ENCODE data around the gene KHDC3L. TPM values are rescaled to one million over a fixed set of nuclear protein-coding genes. Genes with fewer than 3 reads are reported as not detected.

KHDC3L gene
- total RNA-seq, 2 experiments from 2014 or later, result not detected

DNA sequence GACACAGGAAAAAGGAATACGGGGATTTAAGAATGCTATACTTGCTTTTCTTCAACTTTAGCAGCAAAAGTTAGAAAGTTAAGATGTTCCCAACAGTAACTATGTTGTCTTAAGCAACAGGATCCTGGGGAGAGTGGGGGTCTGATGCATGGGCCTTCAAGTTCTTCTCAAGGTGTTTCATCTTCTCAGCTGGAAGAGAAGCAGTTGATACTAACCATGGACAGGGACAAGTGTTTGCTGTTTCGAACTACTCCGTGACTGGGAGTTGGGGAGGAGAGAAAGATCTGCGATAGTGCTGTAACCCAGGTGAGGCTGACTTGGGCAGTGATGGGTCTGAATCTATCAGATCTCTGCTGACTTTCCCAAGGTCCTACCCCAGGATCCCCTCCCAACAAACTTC lies 6.2 kb downstream of the KHDC3L start:
- ChIA-PET CTCF (ENCODE audit: unreplicated experiment) (no interaction called here), POLR2A (no interaction called here)
- intact Hi-C loops (cut with micrococcal nuclease; ENCODE audit: unreplicated experiment), result no loop called here
- H3K27ac ChIP-seq (ENCODE audit: low read depth, low read length, poor library complexity, severe bottlenecking), result no peak overlapping the region
- no peak overlapping the region for H3K4me3 ChIP-seq (ENCODE audit: low read depth, low read length, poor library complexity, severe bottlenecking)
- no peak overlapping the region for H2AFZ ChIP-seq (ENCODE audit: low read length)
- no peaks in the 10 kb centered on the region for H3K4me1 ChIP-seq (ENCODE audit: insufficient read depth, low read length, poor library complexity, severe bottlenecking)
- BruUV-seq (replicated peaks), result no TSS peak
- H3K36me3 ChIP-seq (ENCODE audit: insufficient read depth, low read length), result no peaks in the 10 kb centered on the region
- H4K20me1 ChIP-seq (ENCODE audit: insufficient read depth, low read length), result no peaks in the 10 kb centered on the region
- H3K79me2 ChIP-seq (ENCODE audit: insufficient read depth, low read depth, low read length), result no peaks in the 10 kb centered on the region
- H3K9me2 ChIP-seq (ENCODE audit: insufficient read depth, low read length), result no peaks in the 10 kb centered on the region
- DNase-seq (ENCODE audit: low spot score), result no peak
- no peak overlapping the region for H3K4me2 ChIP-seq (ENCODE audit: low read length)
- H3K9me3 ChIP-seq (ENCODE audit: low read length), result no peaks in the 10 kb centered on the region
- TF ChIP-seq EZH2phosphoT487 (IDR thresholded peaks at IDR 0.05; ENCODE audit: borderline replicate concordance, low read depth, low read length), result no peak
- TF ChIP-seq, protein P1, sequence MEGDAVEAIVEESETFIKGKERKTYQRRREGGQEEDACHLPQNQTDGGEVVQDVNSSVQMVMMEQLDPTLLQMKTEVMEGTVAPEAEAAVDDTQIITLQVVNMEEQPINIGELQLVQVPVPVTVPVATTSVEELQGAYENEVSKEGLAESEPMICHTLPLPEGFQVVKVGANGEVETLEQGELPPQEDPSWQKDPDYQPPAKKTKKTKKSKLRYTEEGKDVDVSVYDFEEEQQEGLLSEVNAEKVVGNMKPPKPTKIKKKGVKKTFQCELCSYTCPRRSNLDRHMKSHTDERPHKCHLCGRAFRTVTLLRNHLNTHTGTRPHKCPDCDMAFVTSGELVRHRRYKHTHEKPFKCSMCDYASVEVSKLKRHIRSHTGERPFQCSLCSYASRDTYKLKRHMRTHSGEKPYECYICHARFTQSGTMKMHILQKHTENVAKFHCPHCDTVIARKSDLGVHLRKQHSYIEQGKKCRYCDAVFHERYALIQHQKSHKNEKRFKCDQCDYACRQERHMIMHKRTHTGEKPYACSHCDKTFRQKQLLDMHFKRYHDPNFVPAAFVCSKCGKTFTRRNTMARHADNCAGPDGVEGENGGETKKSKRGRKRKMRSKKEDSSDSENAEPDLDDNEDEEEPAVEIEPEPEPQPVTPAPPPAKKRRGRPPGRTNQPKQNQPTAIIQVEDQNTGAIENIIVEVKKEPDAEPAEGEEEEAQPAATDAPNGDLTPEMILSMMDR (conservative IDR thresholded peaks at IDR 0.05; ENCODE audit: low read length), result no peak

- no peaks in the 10 kb centered on the region for H3K4me1 ChIP-seq (ENCODE audit: insufficient read depth, low read length, poor library complexity, severe bottlenecking)
- intact Hi-C loops (cut with micrococcal nuclease; ENCODE audit: unreplicated experiment), result no loop called here
- no peaks in the 10 kb centered on the region for H3K79me2 ChIP-seq (ENCODE audit: insufficient read depth, low read depth, low read length)
- TF ChIP-seq, protein P1 (conservative IDR thresholded peaks at IDR 0.05; ENCODE audit: low read length), result no peak
- TF ChIP-seq EZH2phosphoT487 (IDR thresholded peaks at IDR 0.05; ENCODE audit: borderline replicate concordance, low read depth, low read length), result no peak
- H3K9me2 ChIP-seq (ENCODE audit: insufficient read depth, low read length), result no peaks in the 10 kb centered on the region
- no peaks in the 10 kb centered on the region for H3K9me3 ChIP-seq (ENCODE audit: low read length)
- no peaks in the 10 kb centered on the region for H4K20me1 ChIP-seq (ENCODE audit: insufficient read depth, low read length)
- no peak overlapping the region for H3K4me2 ChIP-seq (ENCODE audit: low read length)
- BruUV-seq (replicated peaks), result no TSS peak
- no peak overlapping the region for H3K27ac ChIP-seq (ENCODE audit: low read depth, low read length, poor library complexity, severe bottlenecking)
- no peak overlapping the region for H3K4me3 ChIP-seq (ENCODE audit: low read depth, low read length, poor library complexity, severe bottlenecking)
- DNase-seq (ENCODE audit: low spot score), result no peak
- ChIA-PET POLR2A (no interaction called here), CTCF (ENCODE audit: unreplicated experiment) (no interaction called here)
- no peak overlapping the region for H2AFZ ChIP-seq (ENCODE audit: low read length)
- H3K36me3 ChIP-seq (ENCODE audit: insufficient read depth, low read length), result no peaks in the 10 kb centered on the region
Observed at GRCh38 chr6:73369157-73369556, 6.7 kb downstream of the KHDC3L start.

DNA sequence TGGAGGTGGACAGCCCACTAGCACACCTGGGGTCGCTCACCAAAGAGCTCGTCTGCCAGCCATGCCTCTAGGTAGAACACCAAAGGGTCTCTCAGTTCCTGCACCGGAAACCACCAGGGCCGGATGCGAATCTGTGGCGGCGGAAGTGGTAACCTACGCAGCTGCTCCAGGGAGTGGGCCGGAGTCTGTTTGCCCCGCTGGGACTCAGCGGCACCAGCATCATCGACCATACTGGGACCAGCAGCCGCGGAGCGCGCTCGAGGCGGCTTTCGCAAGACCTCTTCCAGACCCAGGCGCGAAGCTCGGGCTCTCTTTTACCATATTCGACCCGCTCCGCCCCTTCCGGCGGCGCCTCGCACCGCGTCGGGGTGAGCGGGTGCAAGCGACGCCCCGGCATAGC lies 7.1 kb downstream of the KHDC3L start, which contains the start of gene OOEP:
Gene OOEP (minus strand): TSS at position 335 of the 400 bp plus-strand sequence. CDS start 105 bp downstream, at position 230.
- Histone ChIP-seq H3K4me1 (ENCODE audit: insufficient read depth, low read length, poor library complexity, severe bottlenecking) (no peaks in the 10 kb centered on the region), H4K20me1 (ENCODE audit: insufficient read depth, low read length) (no peaks in the 10 kb centered on the region), H2AFZ (ENCODE audit: low read length) (no peak within 1 kb of the TSS), H3K4me3 (ENCODE audit: low read depth, low read length, poor library complexity, severe bottlenecking) (no peak within 1 kb of the TSS), H3K27ac (ENCODE audit: low read depth, low read length, poor library complexity, severe bottlenecking) (no peak within 1 kb of the TSS), H3K36me3 (ENCODE audit: insufficient read depth, low read length) (no peaks in the 10 kb centered on the region), H3K79me2 (ENCODE audit: insufficient read depth, low read depth, low read length) (no peaks in the 10 kb centered on the region), H3K9me3 (ENCODE audit: low read length) (no peaks in the 10 kb centered on the region), H3K9me2 (ENCODE audit: insufficient read depth, low read length) (no peaks in the 10 kb centered on the region), H3K4me2 (ENCODE audit: low read length) (no peak within 1 kb of the TSS)
- CTCF ChIA-PET (ENCODE audit: unreplicated experiment), result no interaction called here
- TF ChIP-seq, protein P1 (conservative IDR thresholded peaks at IDR 0.05; ENCODE audit: low read length), result no peak
- no peak for TF ChIP-seq EZH2phosphoT487 (IDR thresholded peaks at IDR 0.05; ENCODE audit: borderline replicate concordance, low read depth, low read length)
- intact Hi-C loops (cut with micrococcal nuclease; ENCODE audit: unreplicated experiment), result no loop called here
- POLR2A ChIA-PET, result interaction anchor here (0.6 kb wide), 1 partner anchor 1131 kb away, joined by 3 read pairs; no protein-coding TSS in a partner anchor
- BruUV-seq (replicated peaks), result no TSS peak
- no peak for DNase-seq (ENCODE audit: low spot score)
